Measurements from ENCODE around the gene TCF21.
"Not testable (repeated sequence)": the region's sequence is repeated elsewhere in the genome, so short reads cannot be mapped to it uniquely, and the experiment has no call there.

TCF21 gene

DNA sequence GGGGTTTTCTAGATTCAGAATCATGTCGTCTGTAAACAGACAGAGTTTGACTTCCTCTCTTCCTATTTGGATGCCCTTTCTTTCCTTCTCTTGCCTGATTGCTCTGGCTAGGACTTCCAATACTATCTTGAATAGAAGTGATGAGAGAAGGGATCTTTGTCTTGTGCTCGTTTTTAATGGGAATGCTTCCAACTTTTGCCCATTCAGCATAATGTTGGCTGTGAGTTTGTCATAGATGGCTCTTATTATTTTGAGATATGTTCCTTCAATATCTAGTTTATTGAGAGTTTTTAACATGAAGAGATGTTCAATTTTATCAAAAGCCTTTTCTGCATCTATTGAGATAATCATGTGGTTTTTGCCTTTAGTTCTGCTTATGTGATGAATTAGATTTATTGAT, 27.6 kb upstream of the TCF21 start:
- not testable (repeated sequence) for H3K27ac ChIP-seq (ENCODE audit: low read length); H3K4me3 ChIP-seq (ENCODE audit: low read length); H3K27me3 ChIP-seq (ENCODE audit: control insufficient read depth, insufficient read depth, low read length); H3K4me1 ChIP-seq (ENCODE audit: control insufficient read depth, insufficient read depth, low read length); DNase-seq (ENCODE audit: low read depth, low spot score); H3K9me3 ChIP-seq (ENCODE audit: control insufficient read depth, insufficient read depth, low read length); H3K36me3 ChIP-seq (ENCODE audit: control insufficient read depth, insufficient read depth, low read length)
- no CpG with 5 or more reads among the region's 2 CpGs for WGBS (ENCODE audit: insufficient coverage, insufficient read length)

DNA sequence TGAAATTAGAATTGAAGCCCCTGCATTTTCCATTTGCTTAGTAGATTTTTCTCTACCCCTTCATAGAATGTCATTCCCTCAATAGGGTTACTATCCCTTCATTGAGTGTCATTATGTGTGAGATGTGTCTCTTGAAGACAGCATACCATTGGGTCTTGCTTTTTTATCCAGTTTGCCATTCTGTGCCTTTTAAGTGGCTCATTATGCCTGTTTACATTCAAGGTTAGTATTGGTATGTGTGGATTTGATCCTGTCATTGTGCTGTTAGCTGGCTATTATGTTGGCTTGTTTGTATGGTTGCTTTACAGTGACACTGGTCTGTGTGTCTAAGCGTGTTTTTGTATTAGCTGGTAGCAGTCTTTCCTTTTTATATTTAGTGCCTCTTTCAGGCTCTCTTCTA, 25.7 kb upstream of the TCF21 start:
- no CpG with 5 or more reads among the region's 1 CpG for WGBS (ENCODE audit: insufficient coverage, insufficient read length)
- Histone ChIP-seq H3K27me3 (ENCODE audit: control insufficient read depth, insufficient read depth, low read length) (no peaks in the 10 kb centered on the region), H3K4me3 (ENCODE audit: low read length) (no peak overlapping the region), H3K27ac (ENCODE audit: low read length) (no peak overlapping the region), H3K4me1 (ENCODE audit: control insufficient read depth, insufficient read depth, low read length) (no peaks in the 10 kb centered on the region), H3K9me3 (ENCODE audit: control insufficient read depth, insufficient read depth, low read length) (no peaks in the 10 kb centered on the region), H3K36me3 (ENCODE audit: control insufficient read depth, insufficient read depth, low read length) (no peaks in the 10 kb centered on the region)
- DNase-seq (ENCODE audit: low read depth, low spot score): no peak

DNA sequence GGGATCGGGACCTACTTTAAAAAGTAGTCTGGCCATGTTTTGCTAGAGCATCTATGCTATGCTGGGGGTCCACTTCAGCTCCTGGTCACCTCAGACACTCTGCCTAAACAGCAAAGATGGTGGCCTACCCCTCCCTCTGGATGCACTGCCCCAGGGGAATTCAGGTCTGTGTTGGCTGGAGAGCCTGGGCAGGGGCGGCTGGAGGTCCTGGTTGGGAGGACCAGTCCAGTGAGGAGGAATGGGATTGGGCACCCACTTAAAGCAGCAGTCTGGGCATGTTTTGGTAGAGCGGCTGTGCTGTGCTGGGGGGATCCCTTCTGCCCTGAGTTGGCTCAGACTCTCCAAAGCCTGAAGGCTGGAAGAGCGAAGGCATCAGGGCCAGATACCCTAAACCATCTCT, 23.2 kb upstream of the TCF21 start:
- H3K27ac ChIP-seq (ENCODE audit: low read length): no peak overlapping the region
- H3K4me3 ChIP-seq (ENCODE audit: low read length): no peak overlapping the region
- H3K4me1 ChIP-seq (ENCODE audit: control insufficient read depth, insufficient read depth, low read length): no peaks in the 10 kb centered on the region
- no peak for DNase-seq (ENCODE audit: low read depth, low spot score)
- WGBS (ENCODE audit: insufficient coverage, insufficient read length): no CpG with 5 or more reads among the region's 4 CpGs
- no peaks in the 10 kb centered on the region for H3K27me3 ChIP-seq (ENCODE audit: control insufficient read depth, insufficient read depth, low read length)
- no peaks in the 10 kb centered on the region for H3K9me3 ChIP-seq (ENCODE audit: control insufficient read depth, insufficient read depth, low read length)
- no peaks in the 10 kb centered on the region for H3K36me3 ChIP-seq (ENCODE audit: control insufficient read depth, insufficient read depth, low read length)

DNA sequence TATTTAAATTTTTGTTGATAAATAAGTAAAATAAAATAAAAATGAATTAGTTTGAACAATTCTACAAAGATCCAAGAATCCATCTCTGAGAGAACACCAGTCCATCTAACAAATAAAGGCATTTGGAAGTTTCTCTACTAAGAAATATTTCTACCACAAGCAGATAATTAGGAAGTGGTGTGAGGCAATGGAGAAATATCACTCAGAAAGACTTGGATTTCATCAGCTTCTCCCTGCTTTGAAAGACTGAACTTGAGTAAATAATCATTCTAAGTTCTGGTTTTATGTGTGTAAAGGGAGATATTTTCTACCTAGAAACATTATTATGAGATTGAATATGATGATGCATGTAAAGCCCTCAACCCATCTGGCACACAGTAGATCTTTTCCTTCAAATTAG, 17.8 kb upstream of the TCF21 start:
- Histone ChIP-seq H3K4me1 (ENCODE audit: control insufficient read depth, insufficient read depth, low read length) (no peaks in the 10 kb centered on the region), H3K27ac (ENCODE audit: low read length) (no peak overlapping the region), H3K4me3 (ENCODE audit: low read length) (no peak overlapping the region), H3K36me3 (ENCODE audit: control insufficient read depth, insufficient read depth, low read length) (no peaks in the 10 kb centered on the region), H3K27me3 (ENCODE audit: control insufficient read depth, insufficient read depth, low read length) (no peaks in the 10 kb centered on the region), H3K9me3 (ENCODE audit: control insufficient read depth, insufficient read depth, low read length) (no peaks in the 10 kb centered on the region)
- DNase-seq (ENCODE audit: low read depth, low spot score): no peak

DNA sequence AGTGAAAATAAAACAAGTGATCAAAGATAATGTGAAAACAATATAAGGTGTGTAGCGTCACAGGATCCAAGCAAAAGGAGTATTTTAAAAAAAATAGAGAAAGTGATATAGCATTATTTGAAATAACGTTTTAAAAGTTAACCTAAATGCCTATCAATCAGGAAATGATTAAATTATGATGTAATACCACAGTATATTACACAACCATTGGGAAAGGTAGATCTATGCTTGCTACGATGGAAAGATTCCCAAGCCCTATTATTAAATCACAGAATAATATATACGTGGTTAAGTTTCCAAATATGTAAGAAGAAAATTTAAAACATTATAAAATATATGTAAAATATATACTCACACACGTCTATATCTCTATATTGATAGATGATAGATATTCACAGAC, 15.4 kb upstream of the TCF21 start:
- H3K9me3 ChIP-seq (ENCODE audit: control insufficient read depth, insufficient read depth, low read length): no peaks in the 10 kb centered on the region
- H3K36me3 ChIP-seq (ENCODE audit: control insufficient read depth, insufficient read depth, low read length): no peaks in the 10 kb centered on the region
- no peak overlapping the region for H3K4me3 ChIP-seq (ENCODE audit: low read length)
- WGBS (ENCODE audit: insufficient coverage, insufficient read length): no CpG with 5 or more reads among the region's 5 CpGs
- H3K4me1 ChIP-seq (ENCODE audit: control insufficient read depth, insufficient read depth, low read length): no peaks in the 10 kb centered on the region
- no peak for DNase-seq (ENCODE audit: low read depth, low spot score)
- H3K27me3 ChIP-seq (ENCODE audit: control insufficient read depth, insufficient read depth, low read length): no peaks in the 10 kb centered on the region
- H3K27ac ChIP-seq (ENCODE audit: low read length): no peak overlapping the region

DNA sequence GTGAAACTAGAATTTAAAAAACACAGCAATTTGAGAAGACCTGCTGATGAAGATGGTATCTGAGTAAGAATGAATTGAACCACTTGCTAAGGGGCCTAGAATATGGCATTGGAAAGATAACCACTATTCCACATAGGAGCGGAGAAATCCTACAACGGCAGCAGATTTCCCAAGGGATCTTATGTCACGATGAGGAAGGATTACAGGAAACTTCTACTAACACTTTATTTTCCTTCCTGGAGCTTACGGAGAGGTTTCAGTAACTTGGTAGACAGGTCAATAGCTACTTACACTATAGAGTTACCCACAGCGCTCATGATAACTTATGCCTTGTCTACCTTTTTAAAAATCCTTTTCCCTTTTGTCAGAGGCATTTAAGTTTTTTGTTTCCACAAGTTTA, 11.8 kb upstream of the TCF21 start:
- no CpG with 5 or more reads among the region's 5 CpGs for WGBS (ENCODE audit: insufficient coverage, insufficient read length)
- Histone ChIP-seq H3K27me3 (ENCODE audit: control insufficient read depth, insufficient read depth, low read length) (no peaks in the 10 kb centered on the region), H3K27ac (ENCODE audit: low read length) (no peak overlapping the region), H3K4me3 (ENCODE audit: low read length) (no peak overlapping the region), H3K9me3 (ENCODE audit: control insufficient read depth, insufficient read depth, low read length) (no peaks in the 10 kb centered on the region), H3K36me3 (ENCODE audit: control insufficient read depth, insufficient read depth, low read length) (no peaks in the 10 kb centered on the region), H3K4me1 (ENCODE audit: control insufficient read depth, insufficient read depth, low read length) (no peaks in the 10 kb centered on the region)
- no peak for DNase-seq (ENCODE audit: low read depth, low spot score)

DNA sequence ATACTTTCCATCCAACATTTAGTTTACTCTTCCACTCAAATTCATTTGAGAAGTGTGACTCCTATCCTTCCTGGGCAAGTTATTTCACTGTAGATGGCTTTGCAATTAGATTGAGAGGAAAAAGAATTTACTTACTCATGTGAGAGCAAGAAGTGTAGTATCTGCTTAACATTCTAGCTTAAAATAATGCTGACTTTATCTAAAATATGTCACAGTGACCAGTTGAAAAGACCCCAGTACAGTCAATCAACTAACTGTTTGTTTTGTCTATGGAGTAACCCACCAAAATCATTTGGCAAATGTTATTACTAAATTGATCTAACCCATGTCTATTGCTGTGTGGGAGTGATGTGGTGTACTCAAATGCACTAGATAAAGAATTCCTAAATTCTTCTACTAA, 8.9 kb upstream of the TCF21 start:
- H3K9me3 ChIP-seq (ENCODE audit: control insufficient read depth, insufficient read depth, low read length): no peaks in the 10 kb centered on the region
- no peak overlapping the region for H3K4me3 ChIP-seq (ENCODE audit: low read length)
- no peak for DNase-seq (ENCODE audit: low read depth, low spot score)
- no peaks in the 10 kb centered on the region for H3K4me1 ChIP-seq (ENCODE audit: control insufficient read depth, insufficient read depth, low read length)
- no peaks in the 10 kb centered on the region for H3K36me3 ChIP-seq (ENCODE audit: control insufficient read depth, insufficient read depth, low read length)
- no peak overlapping the region for H3K27ac ChIP-seq (ENCODE audit: low read length)
- H3K27me3 ChIP-seq (ENCODE audit: control insufficient read depth, insufficient read depth, low read length): no peaks in the 10 kb centered on the region

DNA sequence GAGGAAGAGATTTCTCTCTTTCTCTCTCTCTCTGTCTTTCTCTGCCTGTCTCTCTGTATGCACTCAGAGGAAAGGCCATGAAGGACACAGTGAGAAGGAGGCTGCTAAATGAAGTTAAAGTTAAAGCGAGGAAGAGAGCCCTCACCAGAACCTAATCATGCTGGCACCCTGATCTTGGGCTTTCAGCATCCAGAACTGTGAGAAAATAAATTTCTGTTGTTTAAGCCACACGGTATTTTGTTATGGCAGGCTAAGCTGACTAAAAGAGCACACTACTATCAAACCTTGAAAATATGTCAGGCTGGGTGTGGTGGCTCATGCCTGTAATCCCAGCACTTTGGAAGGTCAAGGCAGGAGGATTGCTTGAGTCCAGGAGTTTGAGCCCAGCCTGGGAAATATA, 8.0 kb upstream of the TCF21 start:
- Histone ChIP-seq H3K4me1 (ENCODE audit: control insufficient read depth, insufficient read depth, low read length) (no peaks in the 10 kb centered on the region), H3K9me3 (ENCODE audit: control insufficient read depth, insufficient read depth, low read length) (no peaks in the 10 kb centered on the region), H3K36me3 (ENCODE audit: control insufficient read depth, insufficient read depth, low read length) (no peaks in the 10 kb centered on the region), H3K27me3 (ENCODE audit: control insufficient read depth, insufficient read depth, low read length) (no peaks in the 10 kb centered on the region), H3K4me3 (ENCODE audit: low read length) (no peak overlapping the region), H3K27ac (ENCODE audit: low read length) (no peak overlapping the region)
- DNase-seq (ENCODE audit: low read depth, low spot score): no peak
- no CpG with 5 or more reads among the region's 2 CpGs for WGBS (ENCODE audit: insufficient coverage, insufficient read length)

DNA sequence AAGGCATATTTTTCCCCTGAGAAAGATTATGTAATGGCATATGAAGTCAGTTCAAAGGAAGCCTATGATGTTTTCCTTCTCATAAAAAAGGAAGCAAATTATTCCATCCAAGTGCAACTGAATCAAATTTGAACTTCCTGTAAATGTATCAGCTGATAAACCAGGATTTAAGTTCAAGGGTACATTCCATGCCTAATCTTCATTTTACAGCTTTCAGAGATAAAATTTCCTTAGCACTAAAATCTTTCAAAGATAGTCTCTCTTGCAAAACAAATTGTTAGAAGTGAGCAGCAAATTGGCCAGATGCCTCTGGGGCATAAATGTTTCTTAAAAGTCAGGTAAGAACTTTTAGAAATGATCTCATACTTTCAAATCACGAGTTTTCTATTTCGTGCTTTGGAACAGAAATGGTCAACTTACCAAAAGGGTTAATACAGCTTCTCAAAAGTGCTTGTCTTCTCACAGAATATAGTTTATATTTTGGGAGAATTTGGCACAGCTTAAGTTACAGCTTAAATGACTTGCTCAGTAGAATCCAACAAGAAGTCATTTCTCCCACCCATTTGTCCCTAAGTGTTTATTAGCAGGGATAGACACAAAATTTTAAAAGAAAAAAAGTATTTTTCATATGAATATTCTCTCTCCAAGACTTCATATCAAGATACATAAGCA, 2.7 kb upstream of the TCF21 start:
- Histone ChIP-seq H3K27me3 (ENCODE audit: control insufficient read depth, insufficient read depth, low read length) (peaks cover 10% of the 10 kb centered on the region; the same call in 1 of the 2 replicates), H3K9me3 (ENCODE audit: control insufficient read depth, insufficient read depth, low read length) (no peaks in the 10 kb centered on the region), H3K27ac (ENCODE audit: low read length) (no peak overlapping the region), H3K4me1 (ENCODE audit: control insufficient read depth, insufficient read depth, low read length) (peaks cover 1% of the 10 kb centered on the region; the same call in 1 of the 2 replicates), H3K36me3 (ENCODE audit: control insufficient read depth, insufficient read depth, low read length) (no peaks in the 10 kb centered on the region), H3K4me3 (ENCODE audit: low read length) (no peak overlapping the region)
- DNase-seq (ENCODE audit: low read depth, low spot score): no peak
- no CpG with 5 or more reads among the region's 2 CpGs for WGBS (ENCODE audit: insufficient coverage, insufficient read length)

DNA sequence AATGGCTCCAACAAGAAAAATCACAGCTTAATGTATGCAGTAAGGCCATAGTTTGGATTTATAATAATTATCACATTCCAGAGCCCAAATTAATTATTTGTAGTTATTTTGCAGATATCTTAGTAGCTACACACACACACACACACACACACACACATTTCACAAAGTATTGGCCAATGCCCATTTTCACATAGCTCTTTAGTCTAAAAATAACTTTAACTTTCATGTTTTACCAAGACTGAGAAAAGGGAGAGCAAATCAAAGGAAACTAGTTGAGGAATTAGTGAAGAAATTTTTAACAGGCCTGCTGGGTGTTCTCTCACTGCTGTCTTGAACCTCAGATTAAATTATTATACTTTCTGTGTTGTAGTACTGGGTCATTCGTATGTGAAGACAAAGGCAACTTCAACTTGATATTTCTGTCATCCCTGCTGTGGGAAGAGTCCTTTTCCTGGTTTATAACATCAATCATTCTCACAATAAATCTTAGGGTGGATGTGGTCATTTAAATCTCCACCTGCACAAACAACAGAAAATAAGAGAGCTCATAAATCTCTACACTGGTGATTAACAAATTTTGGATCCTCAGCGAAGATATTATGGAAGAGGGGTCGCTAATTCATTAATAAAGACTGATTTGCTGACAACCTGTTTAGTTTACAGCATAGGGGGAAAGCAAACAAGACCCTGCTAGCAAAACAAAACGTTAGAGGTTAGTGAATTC, 1.6 kb upstream of the TCF21 start:
- Histone ChIP-seq H3K36me3 (ENCODE audit: control insufficient read depth, insufficient read depth, low read length) (no peaks in the 10 kb centered on the region), H3K27me3 (ENCODE audit: control insufficient read depth, insufficient read depth, low read length) (peaks cover 15% of the 10 kb centered on the region), H3K27ac (ENCODE audit: low read length) (no peak overlapping the region), H3K4me3 (ENCODE audit: low read length) (no peak overlapping the region), H3K4me1 (ENCODE audit: control insufficient read depth, insufficient read depth, low read length) (peaks cover 1% of the 10 kb centered on the region; the same call in 1 of the 2 replicates), H3K9me3 (ENCODE audit: control insufficient read depth, insufficient read depth, low read length) (no peaks in the 10 kb centered on the region)
- WGBS (ENCODE audit: insufficient coverage, insufficient read length): no CpG with 5 or more reads among the region's 4 CpGs
- no peak for DNase-seq (ENCODE audit: low read depth, low spot score)

DNA sequence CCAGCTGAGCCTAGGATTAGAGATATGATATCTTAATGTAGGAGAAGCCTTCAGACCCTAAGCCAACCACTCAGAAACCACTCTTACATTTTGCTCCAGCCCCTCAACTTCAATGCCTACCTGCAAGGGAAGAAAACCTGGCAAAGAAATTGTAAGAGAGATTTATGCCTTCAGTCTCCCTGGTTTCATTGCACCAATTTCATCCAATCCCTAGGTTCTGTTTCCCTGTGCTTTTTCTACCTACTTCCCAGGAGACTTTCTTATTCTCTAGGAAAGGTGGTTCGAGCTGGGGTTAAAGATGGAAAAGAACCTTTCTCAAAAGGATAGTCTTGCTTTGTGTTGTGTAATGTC, 1.1 kb upstream of the TCF21 start:
- peaks cover 1% of the 10 kb centered on the region; the same call in 1 of the 2 replicates for H3K4me1 ChIP-seq (ENCODE audit: control insufficient read depth, insufficient read depth, low read length)
- WGBS (ENCODE audit: insufficient coverage, insufficient read length): no CpG with 5 or more reads among the region's 1 CpG
- no peak for DNase-seq (ENCODE audit: low read depth, low spot score)
- no peaks in the 10 kb centered on the region for H3K36me3 ChIP-seq (ENCODE audit: control insufficient read depth, insufficient read depth, low read length)
- peaks cover 20% of the 10 kb centered on the region for H3K27me3 ChIP-seq (ENCODE audit: control insufficient read depth, insufficient read depth, low read length)
- H3K9me3 ChIP-seq (ENCODE audit: control insufficient read depth, insufficient read depth, low read length): no peaks in the 10 kb centered on the region
- H3K27ac ChIP-seq (ENCODE audit: low read length): no peak overlapping the region
- H3K4me3 ChIP-seq (ENCODE audit: low read length): no peak overlapping the region
